NB4 (cell line): ENCODE data around the gene EGLN2.

Experiments
- DNase-seq: peaks from one replicate; pipeline ENCODE4 v3.0.0; 2010; ENCODE audit warnings: low read depth
- H3K4me3 ChIP-seq: one replicate; pipeline ENCODE4 v1.5.1; 2011; ENCODE audit warnings: mild to moderate bottlenecking, low read depth, low read length, moderate library complexity
- CTCF ChIP-seq: IDR thresholded peaks from one replicate; pipeline ENCODE4 v1.5.1; 2012; ENCODE audit warnings: low read depth, low read length
- MYC ChIP-seq: IDR thresholded peaks from 2 replicates; pipeline ENCODE4 v1.6.1; 2011; ENCODE audit warnings: low read depth, low read length
- POLR2A ChIP-seq: IDR thresholded peaks from 2 replicates; pipeline ENCODE4 v1.6.1; 2011; ENCODE audit warnings: mild to moderate bottlenecking; ENCODE audit not compliant: insufficient read length; ENCODE audit errors: extremely low read depth
- TF ChIP-seq, protein P1 (sequence below): IDR thresholded peaks from 2 replicates; pipeline ENCODE4 v1.6.1; 2011; ENCODE audit warnings: low read depth, low read length

Gene EGLN2

GRCh38 chr19:40755248-40755624 lies 43.8 kb upstream of the EGLN2 start:
- TF ChIP-seq, protein P1, sequence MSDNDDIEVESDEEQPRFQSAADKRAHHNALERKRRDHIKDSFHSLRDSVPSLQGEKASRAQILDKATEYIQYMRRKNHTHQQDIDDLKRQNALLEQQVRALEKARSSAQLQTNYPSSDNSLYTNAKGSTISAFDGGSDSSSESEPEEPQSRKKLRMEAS: no peak
- TF ChIP-seq CTCF (no peak), POLR2A (no peak)
- DNase-seq: no peak
- peak overlapping the region; percentile 17 for H3K4me3 ChIP-seq

GRCh38 chr19:40755791-40756190 lies 43.2 kb upstream of the EGLN2 start:
- no peak for DNase-seq
- TF ChIP-seq CTCF (no peak), MYC (no peak), POLR2A (no peak)
- TF ChIP-seq, protein P1: no peak
- H3K4me3 ChIP-seq: peak overlapping the region; percentile 17

- no peak overlapping the region for H3K4me3 ChIP-seq
- TF ChIP-seq POLR2A (no peak), MYC (no peak), CTCF (no peak)
- TF ChIP-seq, protein P1: no peak
- no peak for DNase-seq
Observed at GRCh38 chr19:40756502-40757110, 42.4 kb upstream of the EGLN2 start.

DNA sequence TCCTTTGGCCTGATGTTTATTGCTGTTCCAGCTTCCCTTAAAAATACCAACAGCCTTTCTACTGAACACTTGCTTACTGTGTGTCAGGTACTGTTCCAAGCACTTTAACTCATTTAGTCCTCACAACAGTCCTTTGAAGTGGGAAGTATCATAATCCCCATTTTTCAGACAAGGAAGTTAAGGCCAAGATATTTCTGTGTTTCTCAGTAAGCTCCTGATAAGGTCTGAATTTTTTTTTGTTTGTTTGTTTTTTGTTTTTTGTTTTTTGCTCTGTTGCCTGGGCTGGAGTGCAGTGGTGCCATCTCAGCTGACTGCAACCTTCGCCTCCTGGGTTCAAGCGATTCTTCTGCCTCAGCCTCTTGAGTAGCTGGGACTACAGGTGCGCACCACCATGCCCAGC lies 40.5 kb upstream of the EGLN2 start:
- no peak overlapping the region for H3K4me3 ChIP-seq
- TF ChIP-seq MYC (no peak), CTCF (no peak), POLR2A (no peak)
- TF ChIP-seq, protein P1: no peak
- no peak for DNase-seq

DNA sequence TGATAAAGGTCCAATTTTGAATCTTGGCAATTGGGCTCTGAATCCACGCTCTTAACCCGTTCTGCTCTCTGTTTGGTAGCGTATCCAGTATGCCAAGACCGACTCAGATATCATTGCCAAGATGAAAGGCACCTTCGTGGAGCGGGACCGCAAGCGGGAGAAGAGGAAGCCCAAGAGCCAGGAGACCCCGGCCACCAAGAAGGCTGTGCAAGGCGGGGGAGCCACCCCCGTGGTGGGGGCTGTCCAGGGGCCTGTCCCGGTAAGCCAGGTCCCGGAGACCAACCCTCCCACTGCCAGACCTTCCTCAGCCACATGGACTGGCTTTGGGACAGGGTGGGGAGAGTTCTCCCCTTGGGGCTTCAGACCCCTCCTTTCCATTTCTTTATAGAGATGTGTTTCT lies 39.6 kb upstream of the EGLN2 start:
- TF ChIP-seq CTCF (no peak), POLR2A (no peak), MYC (no peak)
- TF ChIP-seq, protein P1: no peak
- DNase-seq: no peak
- no peak overlapping the region for H3K4me3 ChIP-seq
